NCI-H128 (cell line): ENCODE measurements around the gene SFSWAP.
"Not testable (repeated sequence)": the region's sequence is repeated elsewhere in the genome, so short reads cannot be mapped to it uniquely, and the experiment has no call there.

Experiments
- DNase-seq: peaks from one replicate; lab custom pipeline; 2025; ENCODE audit not compliant: unreplicated experiment; lab: John Stamatoyannopoulos, UW

SFSWAP gene

DNA sequence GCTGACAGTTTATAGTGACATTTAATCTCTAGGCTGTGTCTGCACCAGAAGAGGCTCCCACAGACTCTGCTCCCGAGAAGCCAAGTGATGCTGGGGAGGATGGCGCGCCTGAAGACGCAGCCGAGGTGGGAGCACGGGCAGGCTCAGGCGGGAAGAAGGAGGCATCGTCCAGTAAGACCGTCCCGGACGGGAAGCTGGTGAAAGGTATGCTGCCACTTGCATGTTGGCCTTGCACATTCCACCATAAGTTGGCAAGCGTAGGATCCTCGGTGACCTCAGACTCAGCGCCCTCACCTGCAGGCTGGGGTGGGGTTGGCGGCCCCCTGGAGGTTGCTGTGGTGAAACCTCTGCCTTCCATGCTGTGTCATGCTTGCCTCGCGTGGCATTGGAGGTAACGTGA, 45.6 kb downstream of the SFSWAP start:
- no peak for DNase-seq

- DNase-seq = no peak
Measured at GRCh38 chr12:131757111-131757510, 46.2 kb downstream of the SFSWAP start.

- DNase-seq = no peak
Measured at GRCh38 chr12:131758016-131758739, 47.3 kb downstream of the SFSWAP start.

GRCh38 chr12:131759176-131759575, 48.3 kb downstream of the SFSWAP start:
- no peak for DNase-seq

GRCh38 chr12:131761638-131762037, 50.7 kb downstream of the SFSWAP start:
- no peak for DNase-seq

GRCh38 chr12:131764738-131765137, 53.8 kb downstream of the SFSWAP start:
- no peak for DNase-seq

DNA sequence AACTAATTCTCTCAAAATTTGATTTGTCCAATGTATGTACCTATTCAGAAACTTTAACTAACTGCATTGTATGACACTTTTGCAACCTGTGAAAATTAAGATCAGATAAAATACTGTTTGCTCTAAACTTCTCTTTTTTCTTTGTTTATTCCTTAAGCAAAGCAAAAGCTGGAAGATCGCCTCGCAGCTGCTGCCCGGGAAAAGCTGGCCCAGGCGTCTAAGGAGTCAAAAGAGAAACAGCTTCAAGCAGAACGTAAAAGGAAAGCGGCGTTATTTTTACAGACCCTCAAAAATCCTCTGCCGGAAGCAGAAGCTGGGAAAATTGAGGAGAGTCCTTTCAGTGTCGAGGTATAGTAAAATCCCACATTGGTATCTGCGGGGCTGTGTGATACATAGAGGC, 55.1 kb downstream of the SFSWAP start:
- no peak for DNase-seq

GRCh38 chr12:131766382-131767107, 55.7 kb downstream of the SFSWAP start:
- DNase-seq = no peak

DNA sequence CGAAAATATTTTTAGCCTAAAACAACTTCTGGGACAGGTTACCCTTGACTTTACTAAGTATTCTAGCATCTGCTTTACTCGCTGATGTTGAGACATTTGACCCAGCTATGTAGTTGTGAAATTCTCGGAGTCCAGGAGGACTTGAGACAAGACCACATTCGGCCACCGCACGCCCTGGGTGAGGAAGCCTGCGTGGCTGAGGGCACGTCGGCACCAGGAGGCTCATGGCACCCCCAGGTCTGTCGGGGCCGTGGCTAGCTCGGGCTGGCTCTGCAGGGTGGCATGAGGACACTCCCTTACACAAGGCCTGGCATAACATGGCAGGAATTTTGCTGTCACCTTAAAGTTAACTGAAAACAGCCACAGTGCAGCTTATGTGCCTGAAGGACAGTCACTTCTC, 59.2 kb downstream of the SFSWAP start:
- no peak for DNase-seq

DNA sequence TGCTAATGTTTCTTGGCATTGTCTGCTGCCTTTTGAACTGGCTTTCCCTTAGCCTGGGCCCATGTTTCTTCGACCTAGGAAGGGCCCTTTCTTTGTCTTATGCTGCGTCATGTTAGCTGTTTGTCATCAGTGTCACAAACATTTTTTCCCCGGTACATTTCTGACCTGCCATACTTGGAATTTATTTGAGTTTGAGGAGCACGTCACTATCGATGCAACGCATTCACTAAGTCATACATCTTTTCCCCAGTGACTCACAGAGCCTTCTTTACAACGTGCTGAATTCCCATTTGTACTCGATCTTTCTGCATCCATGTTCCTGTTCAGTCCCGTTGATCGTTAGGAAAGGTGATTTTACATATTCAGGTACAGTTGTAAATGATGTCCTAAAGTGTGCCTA, 61.1 kb downstream of the SFSWAP start:
- no peak for DNase-seq

DNA sequence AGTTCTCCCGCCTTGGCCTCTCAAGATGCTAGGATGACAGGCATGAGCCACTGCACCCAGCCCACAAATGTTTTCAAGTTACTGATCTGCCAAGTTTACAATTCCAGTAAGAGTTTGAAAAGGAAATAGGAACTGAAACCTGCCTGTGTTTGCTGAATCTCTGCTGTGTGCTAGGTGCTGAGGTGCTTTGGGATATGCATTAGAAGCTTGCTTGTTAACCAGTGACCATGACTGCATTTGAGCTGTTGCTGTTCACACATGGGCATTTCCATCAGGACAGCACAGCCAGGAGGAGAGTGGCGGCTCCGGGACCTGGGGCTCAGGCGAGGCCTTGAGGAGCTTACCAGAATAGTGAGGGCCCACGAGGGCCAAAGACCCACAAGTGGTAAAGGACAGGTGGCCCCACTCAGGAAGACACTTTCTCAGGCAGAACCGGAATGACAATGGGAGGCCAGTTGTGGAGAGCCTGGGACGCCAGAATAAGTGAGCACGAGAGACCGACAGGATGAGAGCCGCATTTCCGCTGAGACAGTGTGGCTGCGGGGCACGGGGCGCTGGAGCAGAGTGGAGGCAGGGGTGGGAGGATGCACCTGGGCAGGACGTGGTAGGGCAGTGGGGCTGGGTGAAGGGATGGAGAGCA, 62.8 kb downstream of the SFSWAP start:
- no peak for DNase-seq

GRCh38 chr12:131774576-131775391, 63.9 kb downstream of the SFSWAP start:
- no peak for DNase-seq

- no peak for DNase-seq
Measured at GRCh38 chr12:131775392-131776236, 64.7 kb downstream of the SFSWAP start.

- no peak for DNase-seq
Measured at GRCh38 chr12:131776237-131776889, 65.5 kb downstream of the SFSWAP start.

- DNase-seq = not testable (repeated sequence)
Measured at GRCh38 chr12:131777269-131777668, 66.4 kb downstream of the SFSWAP start.

GRCh38 chr12:131779027-131779426, 68.1 kb downstream of the SFSWAP start:
- no peak for DNase-seq

DNA sequence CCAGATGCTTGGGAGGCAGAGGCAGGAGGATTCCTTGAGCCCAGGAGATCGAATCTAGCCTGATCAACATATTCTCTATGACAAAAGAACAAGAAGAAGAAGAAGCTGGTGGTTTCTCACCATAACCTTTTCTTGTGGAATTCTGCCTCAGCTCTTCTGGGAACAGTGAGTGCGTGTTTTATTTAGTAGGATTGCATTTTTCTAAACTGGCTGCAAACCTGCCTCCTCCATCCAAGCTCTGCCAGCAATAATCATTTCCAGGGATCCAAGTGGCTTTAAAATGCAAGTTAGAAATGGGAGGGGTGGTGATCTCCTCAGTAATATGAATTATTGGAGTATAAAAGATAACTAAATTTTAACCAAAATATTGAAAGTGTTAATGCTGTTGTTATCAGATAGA, 71.2 kb downstream of the SFSWAP start:
- no peak for DNase-seq

DNA sequence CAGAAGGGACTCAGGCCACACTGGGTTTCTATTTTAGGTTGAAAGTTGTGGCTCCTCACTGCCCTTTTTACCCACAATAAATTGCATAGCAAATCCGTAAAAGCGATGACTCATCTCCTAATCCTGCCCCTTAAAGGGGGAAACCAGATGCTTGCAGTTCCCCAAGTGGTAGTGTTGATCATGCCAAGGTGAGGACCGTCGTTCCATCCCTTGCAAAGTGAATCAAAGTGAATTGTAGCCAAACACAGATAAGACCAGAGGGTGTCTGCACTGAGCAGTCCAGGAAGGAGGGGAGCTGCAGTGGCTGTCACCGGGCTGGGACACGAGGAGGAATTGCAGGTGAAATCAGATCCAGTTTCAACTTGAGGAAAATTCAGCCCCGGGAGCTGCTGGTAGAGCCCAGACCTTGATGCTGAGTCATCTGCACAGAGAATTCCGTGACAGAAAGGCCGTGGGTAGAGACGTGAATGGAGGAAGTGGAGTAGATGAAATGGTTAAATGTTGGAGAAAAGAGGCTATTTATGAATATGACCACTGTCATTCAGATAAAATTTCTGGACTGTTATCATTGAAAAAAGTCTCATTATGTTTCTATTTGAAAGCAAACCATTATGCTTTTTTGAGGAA, 73.1 kb downstream of the SFSWAP start:
- no peak for DNase-seq
